ENCODE measurements around the gene CCDC149.

CCDC149 gene

GRCh38 chr4:24881508-24882196 lies 31.2 kb downstream of the CCDC149 start:
- no peak for DNase-seq (ENCODE audit: extremely low read depth in 1 of 2, low read depth in 1 of 2)

- no peak for DNase-seq (ENCODE audit: extremely low read depth in 1 of 2, low read depth in 1 of 2)
These were observed 32.7 kb downstream of the CCDC149 start for GRCh38 chr4:24880186-24880585.

- no peak for DNase-seq (ENCODE audit: extremely low read depth in 1 of 2, low read depth in 1 of 2)
These were observed 34.2 kb downstream of the CCDC149 start for GRCh38 chr4:24878636-24879016.

GRCh38 chr4:24877868-24878635 lies 34.8 kb downstream of the CCDC149 start:
- no peak for DNase-seq (ENCODE audit: extremely low read depth in 1 of 2, low read depth in 1 of 2)

GRCh38 chr4:24876431-24876830 lies 36.4 kb downstream of the CCDC149 start:
- DNase-seq (ENCODE audit: extremely low read depth in 1 of 2, low read depth in 1 of 2), result no peak

GRCh38 chr4:24872720-24873119 lies 40.1 kb downstream of the CCDC149 start:
- DNase-seq (ENCODE audit: extremely low read depth in 1 of 2, low read depth in 1 of 2), result no peak

- no peak for DNase-seq (ENCODE audit: extremely low read depth in 1 of 2, low read depth in 1 of 2)
These were observed 41.6 kb downstream of the CCDC149 start for GRCh38 chr4:24871210-24871609.

- no peak for DNase-seq (ENCODE audit: extremely low read depth in 1 of 2, low read depth in 1 of 2)
These were observed 45.0 kb downstream of the CCDC149 start for GRCh38 chr4:24867766-24868296.

- DNase-seq (ENCODE audit: extremely low read depth in 1 of 2, low read depth in 1 of 2), result no peak
These were observed 45.6 kb downstream of the CCDC149 start for GRCh38 chr4:24867251-24867650.

GRCh38 chr4:24865401-24865800 lies 47.4 kb downstream of the CCDC149 start:
- DNase-seq (ENCODE audit: extremely low read depth in 1 of 2, low read depth in 1 of 2), result no peak

- no peak for DNase-seq (ENCODE audit: extremely low read depth in 1 of 2, low read depth in 1 of 2)
These were observed 49.0 kb downstream of the CCDC149 start for GRCh38 chr4:24863799-24864198.

- DNase-seq (ENCODE audit: extremely low read depth in 1 of 2, low read depth in 1 of 2), result no peak
These were observed 50.6 kb downstream of the CCDC149 start for GRCh38 chr4:24862073-24862751.

GRCh38 chr4:24858550-24858949 lies 54.3 kb downstream of the CCDC149 start:
- no peak for DNase-seq (ENCODE audit: extremely low read depth in 1 of 2, low read depth in 1 of 2)

GRCh38 chr4:24858026-24858425 lies 54.8 kb downstream of the CCDC149 start:
- DNase-seq (ENCODE audit: extremely low read depth in 1 of 2, low read depth in 1 of 2), result no peak

- DNase-seq (ENCODE audit: extremely low read depth in 1 of 2, low read depth in 1 of 2), result no peak
These were observed 56.3 kb downstream of the CCDC149 start for GRCh38 chr4:24856586-24856985.

- no peak for DNase-seq (ENCODE audit: extremely low read depth in 1 of 2, low read depth in 1 of 2)
These were observed 57.1 kb downstream of the CCDC149 start for GRCh38 chr4:24855741-24856140.

GRCh38 chr4:24853142-24853541 lies 59.7 kb downstream of the CCDC149 start:
- DNase-seq (ENCODE audit: extremely low read depth in 1 of 2, low read depth in 1 of 2), result no peak

- DNase-seq (ENCODE audit: extremely low read depth in 1 of 2, low read depth in 1 of 2), result no peak
These were observed 62.2 kb downstream of the CCDC149 start for GRCh38 chr4:24850674-24851073.

- DNase-seq (ENCODE audit: extremely low read depth in 1 of 2, low read depth in 1 of 2), result no peak
These were observed 63.1 kb downstream of the CCDC149 start for GRCh38 chr4:24849756-24850155.

GRCh38 chr4:24849351-24849750 lies 63.5 kb downstream of the CCDC149 start:
- no peak for DNase-seq (ENCODE audit: extremely low read depth in 1 of 2, low read depth in 1 of 2)

- no peak for DNase-seq (ENCODE audit: extremely low read depth in 1 of 2, low read depth in 1 of 2)
These were observed 66.1 kb downstream of the CCDC149 start for GRCh38 chr4:24846716-24847115.

GRCh38 chr4:24845902-24846301 lies 66.9 kb downstream of the CCDC149 start:
- DNase-seq (ENCODE audit: extremely low read depth in 1 of 2, low read depth in 1 of 2), result no peak
